GM15510 (cell line): ENCODE measurements around the gene ARHGEF17.

Source experiments
- POLR2A ChIP-seq: IDR thresholded peaks from 3 replicates; pipeline ENCODE4 v1.6.1; 2011; ENCODE audit warnings: borderline replicate concordance; ENCODE audit not compliant: insufficient read length; ENCODE audit errors: extremely low read depth

Gene ARHGEF17

DNA sequence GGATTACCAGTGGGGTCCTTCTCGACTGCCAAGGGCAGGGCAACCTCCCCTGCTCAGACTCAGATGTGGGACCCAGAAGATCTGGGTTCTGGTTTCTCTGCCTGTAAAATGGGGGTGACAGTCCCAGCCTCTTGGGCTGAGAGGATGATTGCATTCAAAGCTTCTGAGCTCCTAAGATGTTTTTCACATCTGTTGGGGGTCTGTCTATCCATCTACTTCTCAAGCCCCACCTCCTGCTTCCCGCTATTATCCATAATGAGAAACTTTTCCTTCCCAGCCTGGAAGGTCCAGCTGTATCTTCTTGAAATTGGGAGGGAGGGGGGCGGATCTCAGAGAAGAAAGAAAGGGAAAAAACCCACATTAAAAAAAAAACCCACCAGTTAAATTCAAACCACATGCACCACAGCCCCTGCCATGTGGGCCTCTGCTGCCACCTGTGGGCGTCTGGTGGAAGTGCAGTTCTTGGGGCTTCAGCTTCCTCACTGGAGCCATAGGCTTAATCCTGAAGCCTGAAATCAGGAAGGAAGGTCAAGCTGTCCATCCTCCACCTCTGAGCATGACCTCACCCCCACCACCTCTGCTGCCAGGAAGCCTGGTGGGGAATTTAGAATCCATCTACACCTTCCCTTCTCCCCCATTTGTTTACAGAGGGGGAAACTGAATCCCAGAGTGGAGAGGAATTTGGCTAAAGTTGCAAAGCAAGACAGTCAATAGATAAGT is 27.3 kb downstream of the ARHGEF17 start:
- TF ChIP-seq POLR2A, result no peak

DNA sequence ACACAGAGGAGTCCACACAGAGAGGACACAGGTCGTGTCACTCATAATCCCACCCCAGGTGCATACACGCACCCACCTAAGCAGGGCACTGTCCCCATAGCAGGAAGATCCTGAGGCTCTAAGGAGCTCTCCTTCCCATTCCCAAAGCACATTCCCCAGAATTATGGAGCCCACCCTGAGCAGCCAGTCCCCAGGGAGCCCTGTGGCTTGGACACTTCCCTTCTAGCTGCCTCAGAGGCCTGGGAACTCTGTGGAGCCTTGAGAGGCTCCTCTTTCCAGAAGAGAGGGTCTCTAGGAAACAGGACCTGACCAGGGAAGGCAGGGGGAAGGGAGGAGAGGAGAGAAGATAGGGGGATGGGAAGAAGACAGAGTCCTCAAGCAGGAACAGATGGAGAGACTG is 29.8 kb downstream of the ARHGEF17 start:
- TF ChIP-seq POLR2A, result no peak

DNA sequence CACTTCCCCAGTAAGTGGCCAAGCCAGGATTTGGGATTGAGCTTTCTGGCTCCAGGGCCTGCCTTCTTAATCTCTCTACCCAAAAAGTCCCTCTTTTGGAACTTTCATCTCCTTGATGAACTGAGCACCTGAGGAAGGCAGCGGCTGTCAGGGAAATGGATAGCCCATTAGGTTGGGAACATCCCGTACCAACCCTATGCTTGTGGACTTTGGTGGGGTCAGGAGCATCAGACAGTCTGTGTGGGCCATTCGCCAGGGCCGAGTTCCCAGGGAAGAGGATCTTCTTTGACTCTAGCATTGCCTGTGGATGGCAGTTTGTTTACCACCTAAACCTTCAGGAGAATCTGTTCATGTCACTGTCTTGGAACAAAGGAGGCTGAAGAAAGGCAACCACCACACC is 30.2 kb downstream of the ARHGEF17 start:
- TF ChIP-seq POLR2A, result no peak

DNA sequence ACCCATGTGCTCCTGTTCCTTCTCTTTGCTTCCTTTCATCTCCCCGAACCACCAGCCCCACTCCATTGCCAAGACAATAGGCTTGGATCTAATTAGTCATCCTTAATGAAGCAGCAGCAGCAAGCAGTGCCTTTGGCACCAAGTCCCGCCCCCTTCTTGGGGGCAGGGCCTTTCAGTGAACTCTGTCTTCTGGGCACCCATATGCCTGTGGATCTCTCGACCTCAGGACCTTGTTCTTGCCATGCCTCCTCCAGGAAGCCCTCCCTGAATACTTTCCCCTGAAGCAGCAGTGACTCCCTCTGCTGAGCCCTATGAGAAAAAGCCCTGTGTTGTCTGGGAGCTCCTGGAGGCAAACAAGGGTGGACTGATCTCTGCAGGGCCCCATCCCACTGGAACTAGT is 32.1 kb downstream of the ARHGEF17 start:
- TF ChIP-seq POLR2A, result no peak

DNA sequence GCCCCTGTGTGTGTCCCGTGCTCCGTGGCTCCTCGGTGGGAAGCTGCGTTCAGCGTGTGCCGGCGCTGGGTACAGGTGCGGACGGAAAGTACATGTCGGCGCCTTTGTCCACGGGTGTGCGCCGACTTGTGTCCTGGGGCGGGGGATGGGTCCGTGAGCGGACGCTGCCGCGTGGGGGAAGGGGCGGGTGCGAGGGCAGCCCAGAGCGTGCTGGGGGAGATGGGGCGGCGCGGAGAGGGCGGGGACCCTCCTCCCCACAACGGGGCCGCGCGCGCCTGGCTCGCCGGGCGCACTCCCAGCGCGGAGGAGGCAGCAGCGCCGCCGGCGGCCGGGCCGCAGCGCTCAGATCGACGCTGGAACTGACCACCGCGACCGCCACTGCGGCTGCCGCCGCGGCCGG is 34.6 kb downstream of the ARHGEF17 start:
- TF ChIP-seq POLR2A, result no peak

DNA sequence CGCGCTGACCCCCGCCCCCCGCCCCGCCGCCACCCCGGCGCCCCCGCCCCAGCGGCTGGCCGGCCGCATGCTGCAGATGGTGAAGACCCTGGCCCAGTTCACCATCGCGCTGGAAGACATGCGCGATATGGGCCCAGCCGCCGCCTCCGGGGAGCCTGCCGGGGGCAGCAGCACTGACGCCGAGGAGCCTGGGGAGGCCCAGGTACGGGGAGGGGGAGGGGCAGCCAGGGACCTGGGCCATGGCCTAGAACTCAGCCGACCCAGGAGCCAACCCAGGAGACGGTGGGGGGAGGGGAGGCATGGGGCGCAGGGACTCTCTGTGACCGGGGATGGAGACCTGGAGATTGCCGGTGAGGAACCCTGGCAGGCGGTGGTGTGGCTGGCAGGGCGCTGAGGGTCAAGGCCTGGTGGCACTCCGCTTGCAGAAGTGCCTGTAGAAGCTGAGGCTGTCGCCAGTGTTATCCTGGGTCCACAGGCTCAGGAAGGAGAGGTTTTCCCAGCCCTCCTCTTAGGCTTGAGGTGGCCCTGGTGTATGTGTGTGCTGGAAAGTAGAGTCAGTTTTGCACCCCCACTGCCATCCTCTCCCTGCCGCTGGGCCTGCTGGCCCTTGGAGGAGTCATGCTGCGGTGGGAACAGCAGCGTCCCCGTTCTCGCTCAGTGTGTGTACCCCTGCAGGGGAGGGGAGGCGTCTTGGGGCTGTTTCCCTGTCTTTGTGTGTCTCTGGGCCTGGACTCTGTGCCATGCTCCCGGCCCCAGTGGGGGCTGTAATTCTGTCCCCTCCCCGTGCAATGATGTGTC is 35.2 kb downstream of the ARHGEF17 start:
- no peak for TF ChIP-seq POLR2A

DNA sequence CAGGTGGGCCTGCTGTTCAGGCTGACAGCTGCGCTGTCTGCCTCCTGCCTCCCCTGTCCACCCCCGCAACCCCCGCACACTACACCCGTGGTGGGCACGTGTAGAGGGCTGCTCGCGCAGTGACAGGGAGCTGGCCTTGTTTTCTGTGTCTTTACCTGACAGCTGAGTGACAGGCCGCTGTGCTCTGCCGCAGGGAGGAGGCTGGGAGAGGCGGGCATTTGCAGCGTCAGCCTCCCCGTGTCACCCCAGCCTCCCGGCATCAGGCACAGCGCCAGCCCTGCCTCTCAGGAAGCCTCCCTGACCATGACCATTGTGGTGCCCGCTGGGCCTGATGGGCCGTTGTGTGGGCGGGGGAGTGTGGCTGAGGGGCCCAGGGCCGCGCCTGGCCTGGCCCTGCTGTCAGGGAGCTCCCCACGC is 36.1 kb downstream of the ARHGEF17 start:
- no peak for TF ChIP-seq POLR2A

DNA sequence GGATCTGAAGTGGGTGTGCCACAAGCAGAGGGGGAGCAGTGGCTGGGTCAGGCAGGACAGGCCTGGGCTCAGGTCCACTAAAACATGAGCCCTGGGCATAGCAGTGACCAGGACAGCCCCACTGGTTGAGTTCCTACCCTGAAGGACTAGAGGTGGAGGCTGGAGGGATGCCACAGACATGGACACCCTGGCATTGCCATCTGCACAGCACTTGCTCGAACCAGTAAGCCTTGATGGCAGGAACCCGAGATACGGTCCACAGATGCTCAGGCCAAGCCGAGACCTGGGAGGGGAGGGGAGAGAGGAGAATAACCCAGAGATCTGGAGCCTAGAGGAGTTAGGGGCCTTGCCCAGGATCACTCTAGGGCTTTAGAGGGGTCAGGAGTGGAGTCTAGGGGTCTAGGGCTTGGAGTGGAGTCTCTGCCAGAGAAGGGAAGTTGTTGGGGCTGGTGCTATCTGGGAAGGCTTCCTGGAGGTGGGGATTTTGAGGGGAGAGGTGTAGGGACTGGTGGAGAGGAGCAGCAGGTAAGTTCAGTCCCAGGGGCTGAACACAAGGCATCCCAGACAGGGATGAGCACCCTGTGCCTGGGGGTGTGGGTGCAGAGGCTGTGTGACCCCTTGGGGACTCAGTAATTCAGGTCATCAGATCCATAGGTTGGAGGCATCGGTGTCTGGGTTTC is 37.5 kb downstream of the ARHGEF17 start:
- no peak for TF ChIP-seq POLR2A

DNA sequence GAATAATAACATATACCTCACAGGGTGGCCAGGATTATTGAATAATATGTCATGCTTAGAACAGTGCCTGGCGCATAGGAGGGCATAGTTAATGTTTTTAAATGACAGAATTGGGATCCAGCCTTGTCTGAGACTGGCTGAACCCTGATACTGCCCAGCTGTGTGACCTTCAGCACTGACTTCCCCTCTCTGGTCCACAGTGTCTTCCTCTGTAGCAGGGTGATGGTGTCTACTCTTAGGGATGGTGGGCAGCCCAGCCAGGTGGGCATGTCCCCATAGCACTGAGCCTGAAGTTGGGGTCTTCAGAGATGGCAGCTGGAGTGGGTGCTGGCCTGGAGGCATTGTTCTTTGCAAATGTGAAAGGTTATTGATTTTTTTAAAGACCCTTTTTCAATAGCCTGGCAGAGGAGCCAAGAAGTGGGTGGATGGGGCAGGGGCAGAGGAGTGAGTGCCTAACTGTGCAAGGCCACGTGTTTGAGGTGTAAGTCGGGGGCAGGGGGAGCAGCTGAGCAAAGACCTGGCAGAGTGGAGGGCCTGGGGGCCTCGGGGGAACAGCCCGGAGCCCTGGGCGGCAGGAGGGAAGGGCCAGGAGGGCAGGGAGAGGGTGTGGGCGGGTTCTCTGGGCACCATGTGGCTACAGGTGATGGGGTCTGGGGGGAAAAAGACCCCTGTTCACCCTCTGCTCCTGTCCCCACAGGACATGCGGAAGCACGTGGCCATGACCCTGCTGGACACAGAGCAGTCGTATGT is 38.3 kb downstream of the ARHGEF17 start:
- TF ChIP-seq POLR2A, result no peak

DNA sequence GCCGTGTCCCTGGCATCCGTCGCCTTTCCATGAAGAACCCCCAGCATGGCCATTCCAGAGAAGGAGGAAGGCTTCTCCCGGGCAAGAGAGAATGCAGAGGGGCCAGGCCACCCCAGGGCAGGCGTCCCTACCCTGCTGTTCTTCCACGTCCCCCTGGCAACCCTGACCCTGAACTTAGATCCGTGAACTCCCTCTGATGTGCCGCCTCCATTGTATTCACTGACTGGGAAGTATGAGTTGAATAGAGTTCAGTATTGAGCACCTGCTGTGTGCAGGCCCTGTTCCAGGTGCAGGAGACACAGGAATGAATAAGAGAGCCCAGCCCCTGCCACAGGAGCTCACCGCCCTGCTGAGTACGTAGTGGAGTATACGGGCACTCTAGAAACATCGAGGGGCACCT is 39.0 kb downstream of the ARHGEF17 start:
- no peak for TF ChIP-seq POLR2A

DNA sequence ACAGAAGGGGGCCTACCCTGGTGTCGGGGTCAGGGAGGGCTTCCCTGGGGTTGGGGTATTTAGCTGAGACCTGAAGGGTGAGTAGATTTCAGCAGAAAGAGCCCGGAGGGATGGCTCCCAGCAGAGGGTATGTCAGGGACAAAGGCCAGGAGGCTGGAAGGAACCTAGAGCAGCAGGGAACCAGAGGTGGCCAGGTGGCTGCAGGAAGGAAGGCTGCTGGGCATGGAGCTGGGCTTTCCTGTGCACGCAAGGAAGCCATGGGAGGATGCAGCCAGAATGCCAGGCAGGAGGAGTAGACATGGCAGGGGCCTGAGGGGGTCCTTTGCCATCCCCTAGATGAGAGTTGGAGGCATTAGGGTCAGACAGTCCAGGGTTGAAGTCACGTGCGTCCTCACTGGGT is 40.8 kb downstream of the ARHGEF17 start:
- no peak for TF ChIP-seq POLR2A

DNA sequence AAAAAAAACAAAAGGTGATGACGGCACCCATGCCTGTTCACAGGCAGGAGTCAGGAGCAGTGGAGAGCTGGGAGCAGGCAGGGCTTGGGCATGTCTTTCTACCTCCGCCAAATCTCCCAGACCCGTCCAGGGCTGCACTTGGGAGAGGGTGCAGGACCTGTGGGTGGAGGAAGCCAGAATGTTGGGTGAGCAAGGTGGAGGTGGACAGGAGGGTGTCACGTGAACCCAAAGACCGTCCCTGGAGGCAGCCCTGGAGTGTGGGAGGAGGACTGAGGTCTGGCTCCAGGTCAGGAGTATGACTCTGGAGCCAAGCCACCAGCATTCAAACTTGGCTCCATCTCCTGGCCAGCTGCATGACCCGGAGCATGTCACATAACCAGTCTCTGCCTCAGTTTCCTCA is 41.6 kb downstream of the ARHGEF17 start:
- no peak for TF ChIP-seq POLR2A

DNA sequence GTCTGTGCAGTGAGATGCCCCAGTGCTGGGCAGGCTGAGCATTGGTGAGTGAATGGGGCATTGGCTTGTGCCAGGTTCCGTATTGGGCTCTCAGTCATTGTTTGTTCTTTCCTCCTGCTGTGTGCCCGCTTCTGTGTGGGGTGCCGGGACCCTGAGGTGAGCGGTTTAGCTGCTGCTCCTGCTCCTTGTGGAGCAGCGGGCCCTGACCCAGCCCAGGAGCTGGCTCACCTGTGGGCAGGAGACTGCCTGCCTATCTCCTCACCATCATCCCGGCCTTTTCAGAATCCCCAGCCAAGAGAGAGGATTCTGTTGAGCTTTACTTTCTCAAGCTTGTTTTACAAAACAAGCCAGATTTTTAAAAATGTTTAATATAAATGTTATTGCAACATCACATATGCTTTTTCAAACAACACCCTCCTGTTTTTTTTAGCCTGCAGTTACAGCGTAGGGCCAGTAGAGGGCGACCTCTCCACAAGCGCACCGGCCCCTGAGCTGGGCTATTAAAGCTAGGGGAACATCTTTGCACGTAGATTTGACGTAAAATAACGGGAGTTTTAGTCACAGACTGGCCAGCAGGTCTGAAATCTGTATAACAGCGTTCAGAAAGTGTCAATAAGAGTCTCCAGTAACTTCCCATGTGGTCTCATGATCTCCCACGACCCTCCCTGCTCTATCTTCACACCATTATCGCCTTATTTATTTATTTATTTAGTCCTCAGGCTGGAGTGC is 43.0 kb downstream of the ARHGEF17 start:
- no peak for TF ChIP-seq POLR2A

DNA sequence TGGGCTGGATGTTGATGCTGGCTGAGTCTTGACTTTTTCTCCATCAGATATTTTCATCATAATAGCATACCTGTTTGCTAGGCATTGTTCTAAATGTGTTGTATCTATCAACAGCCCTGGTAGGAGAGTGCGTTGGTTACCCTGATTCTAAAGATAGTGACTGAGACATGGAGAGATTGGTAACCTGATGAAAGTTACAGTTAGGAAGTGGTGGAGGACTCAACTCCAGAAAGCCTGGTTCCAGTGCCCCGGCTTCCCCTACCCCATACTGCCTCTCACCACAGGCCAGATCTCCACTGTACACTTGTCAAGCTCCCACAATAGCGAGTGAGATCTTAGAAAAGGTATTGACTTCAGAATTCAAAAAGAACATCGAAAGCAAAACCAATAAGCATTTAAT is 45.3 kb downstream of the ARHGEF17 start:
- TF ChIP-seq POLR2A, result no peak

DNA sequence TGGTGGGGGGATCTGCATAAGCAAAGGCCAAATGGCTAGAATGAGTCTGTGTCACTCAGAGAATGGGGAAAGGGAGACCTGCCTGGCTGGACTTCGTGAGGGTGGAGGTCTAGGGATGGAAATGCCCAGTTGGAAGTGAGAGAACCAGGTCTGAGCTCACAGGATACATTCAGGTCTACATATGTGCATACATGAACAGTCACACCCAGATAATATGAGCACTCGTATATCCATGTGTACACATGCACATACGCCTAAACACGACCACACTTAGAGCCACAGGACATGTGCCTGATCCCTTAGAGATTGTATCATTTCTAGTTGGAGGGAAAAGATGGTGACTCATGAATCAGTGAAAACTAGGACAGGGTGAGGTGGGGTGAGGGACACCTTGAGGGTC is 47.0 kb downstream of the ARHGEF17 start:
- TF ChIP-seq POLR2A, result no peak
